GM21619 (cell line): ENCODE data around the gene RPUSD3.
"Not testable (repeated sequence)": the region's sequence is repeated elsewhere in the genome, so short reads cannot be mapped to it uniquely, and the experiment has no call there.

Source experiments
- ATAC-seq: cut with Tn5 transposase; IDR thresholded peaks from one replicate; pipeline ENCODE4 v1.9.1; 2021; ENCODE audit not compliant: unreplicated experiment

Gene RPUSD3, protein sequence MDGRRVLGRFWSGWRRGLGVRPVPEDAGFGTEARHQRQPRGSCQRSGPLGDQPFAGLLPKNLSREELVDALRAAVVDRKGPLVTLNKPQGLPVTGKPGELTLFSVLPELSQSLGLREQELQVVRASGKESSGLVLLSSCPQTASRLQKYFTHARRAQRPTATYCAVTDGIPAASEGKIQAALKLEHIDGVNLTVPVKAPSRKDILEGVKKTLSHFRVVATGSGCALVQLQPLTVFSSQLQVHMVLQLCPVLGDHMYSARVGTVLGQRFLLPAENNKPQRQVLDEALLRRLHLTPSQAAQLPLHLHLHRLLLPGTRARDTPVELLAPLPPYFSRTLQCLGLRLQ

DNA sequence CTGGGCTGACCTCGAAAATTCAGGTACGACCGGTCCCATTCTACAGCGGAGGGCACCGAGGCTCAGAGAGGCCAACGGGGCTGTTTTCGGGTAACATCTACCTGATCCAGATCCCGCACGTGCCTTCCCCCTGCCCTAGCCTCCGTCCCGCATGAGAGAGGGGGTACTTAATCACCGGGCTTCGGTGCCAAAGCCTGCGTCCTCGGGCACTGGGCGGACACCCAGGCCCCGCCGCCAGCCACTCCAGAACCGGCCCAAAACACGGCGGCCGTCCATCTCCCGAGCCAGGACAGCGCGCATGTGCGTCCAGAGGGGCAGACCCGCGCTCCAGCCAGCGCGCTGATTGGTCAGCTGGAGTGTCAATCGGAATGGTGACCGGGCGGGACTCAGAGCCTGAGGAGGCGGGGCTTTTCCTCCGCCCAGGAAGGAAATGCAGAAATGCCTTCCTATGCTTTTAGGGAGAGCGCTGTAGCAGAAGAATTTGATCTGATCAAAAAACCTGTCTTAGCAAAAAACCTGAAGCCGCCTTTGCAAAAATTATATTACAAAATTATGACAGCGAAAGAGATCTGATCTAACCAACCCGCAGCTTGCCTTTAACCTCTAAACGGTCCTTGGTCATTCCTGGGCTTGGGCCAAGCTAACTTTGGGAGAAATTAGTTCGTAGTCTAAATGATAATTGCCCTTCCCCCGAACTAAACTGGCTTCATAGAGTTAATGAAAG, at the start of gene RPUSD3:
Gene RPUSD3 (minus strand): TSS at position 294 of the 724 bp plus-strand sequence. CDS start 18 bp downstream, at position 276.
- ATAC-seq: peak; percentile 98

DNA sequence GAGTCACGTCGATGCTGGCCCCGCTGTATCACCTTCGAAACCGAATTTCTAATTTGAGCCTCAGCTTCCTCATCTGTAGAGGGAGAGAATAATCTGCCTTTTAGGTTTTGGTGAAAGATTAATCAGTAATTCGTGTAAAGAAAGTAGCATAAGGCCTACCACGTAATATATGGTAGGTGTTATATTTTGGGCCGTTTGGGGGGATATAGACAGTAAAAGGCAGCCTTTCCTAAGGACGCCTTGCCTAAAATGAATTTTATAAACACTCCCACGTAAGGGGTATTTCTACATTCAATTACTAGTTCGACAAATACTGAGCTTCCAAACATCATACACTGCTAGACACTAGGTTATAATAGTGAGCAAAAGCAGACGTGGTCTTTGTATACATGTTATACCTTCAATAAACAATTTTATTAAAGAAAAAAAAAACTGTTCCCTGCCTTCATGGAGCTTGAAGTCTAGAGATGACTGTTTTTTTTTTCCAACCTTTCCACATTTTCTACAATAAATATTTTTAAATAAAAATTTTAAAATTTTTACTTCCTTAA, 47.3 kb upstream of the RPUSD3 start:
- no peak for ATAC-seq

DNA sequence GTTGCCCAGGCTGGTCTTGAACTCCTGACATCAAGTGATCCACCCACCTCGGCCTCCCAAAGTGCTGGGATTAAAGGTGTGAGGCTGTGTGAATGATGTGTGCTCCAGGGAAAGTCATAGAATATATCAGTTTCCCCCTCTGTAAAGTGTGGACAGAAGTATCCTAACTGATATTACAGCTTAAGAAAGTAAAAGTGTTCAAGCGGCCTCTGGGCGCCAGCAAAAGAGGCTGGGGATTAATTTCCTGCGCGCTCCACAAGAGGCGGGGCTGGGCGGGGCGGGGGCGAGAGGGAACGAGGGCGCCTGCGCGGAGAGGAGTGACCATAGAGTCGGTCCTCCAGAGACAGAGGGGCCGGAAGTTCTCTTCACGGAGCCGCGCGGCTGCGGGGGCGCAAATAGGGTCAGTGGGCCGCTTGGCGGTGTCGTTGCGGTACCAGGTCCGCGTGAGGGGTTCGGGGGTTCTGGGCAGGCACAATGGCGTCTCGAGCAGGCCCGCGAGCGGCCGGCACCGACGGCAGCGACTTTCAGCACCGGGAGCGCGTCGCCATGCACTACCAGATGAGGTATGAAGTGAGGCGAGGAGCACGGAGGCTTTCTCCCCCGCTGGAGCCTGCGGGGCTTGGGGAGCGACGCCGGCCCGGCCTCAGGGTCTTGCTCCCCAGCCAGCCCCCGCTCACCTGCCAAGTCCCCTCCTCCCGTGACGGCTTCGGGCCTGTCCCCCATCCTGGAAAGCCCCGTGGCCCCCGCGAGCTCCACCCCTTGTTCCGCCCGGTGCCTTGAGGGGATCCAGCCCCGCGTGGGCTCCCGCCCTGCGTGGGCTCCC, 46.7 kb upstream of the RPUSD3 start, which contains the start of gene JAGN1:
Gene JAGN1 (plus strand): TSS at position 362 of the 823 bp plus-strand sequence. CDS start 113 bp downstream, at position 475.
- ATAC-seq: peak; percentile 76

DNA sequence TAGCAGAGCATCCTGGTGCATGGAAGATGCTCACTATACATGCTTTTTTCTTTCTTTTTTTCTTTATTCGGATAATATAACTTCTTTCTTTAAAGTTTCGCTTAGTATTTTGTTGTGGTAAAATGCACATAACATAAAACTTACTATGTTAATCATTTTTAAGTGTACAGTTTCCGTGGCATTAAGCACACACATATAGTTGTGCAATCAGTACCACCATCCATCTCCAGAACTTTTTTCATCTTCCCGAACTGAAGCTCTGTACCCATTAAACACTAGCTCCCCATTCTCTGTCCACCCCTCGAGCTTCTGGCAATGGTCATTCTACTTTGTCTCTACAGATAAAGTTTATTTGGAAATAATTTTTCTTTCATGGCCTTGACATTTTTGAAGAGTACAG, 45.6 kb upstream of the RPUSD3 start:
- no peak for ATAC-seq

- ATAC-seq: no peak
Measured at GRCh38 chr3:9888540-9888939, 44.7 kb upstream of the RPUSD3 start.

- ATAC-seq: no peak
Measured at GRCh38 chr3:9887480-9887879, 43.7 kb upstream of the RPUSD3 start.

DNA sequence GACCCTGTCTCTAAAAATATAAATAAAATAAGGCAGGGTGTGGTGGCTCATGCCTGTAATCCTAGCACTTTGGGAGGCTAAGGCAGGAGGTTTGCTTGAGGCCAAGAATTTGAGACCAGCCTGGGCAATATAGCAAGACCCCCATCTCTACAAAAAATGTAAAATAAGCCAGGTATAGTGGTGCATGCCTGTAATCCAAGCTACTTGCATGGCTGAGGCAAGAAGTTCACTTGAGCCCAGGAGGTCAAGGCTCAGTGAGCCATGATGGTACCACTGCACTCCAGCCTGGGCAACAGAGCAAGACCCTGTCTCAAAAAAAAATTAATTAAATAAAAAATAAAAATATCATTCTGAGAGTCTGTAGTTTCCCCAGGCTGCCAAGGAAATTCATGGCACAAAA, 42.5 kb upstream of the RPUSD3 start:
- ATAC-seq: no peak

DNA sequence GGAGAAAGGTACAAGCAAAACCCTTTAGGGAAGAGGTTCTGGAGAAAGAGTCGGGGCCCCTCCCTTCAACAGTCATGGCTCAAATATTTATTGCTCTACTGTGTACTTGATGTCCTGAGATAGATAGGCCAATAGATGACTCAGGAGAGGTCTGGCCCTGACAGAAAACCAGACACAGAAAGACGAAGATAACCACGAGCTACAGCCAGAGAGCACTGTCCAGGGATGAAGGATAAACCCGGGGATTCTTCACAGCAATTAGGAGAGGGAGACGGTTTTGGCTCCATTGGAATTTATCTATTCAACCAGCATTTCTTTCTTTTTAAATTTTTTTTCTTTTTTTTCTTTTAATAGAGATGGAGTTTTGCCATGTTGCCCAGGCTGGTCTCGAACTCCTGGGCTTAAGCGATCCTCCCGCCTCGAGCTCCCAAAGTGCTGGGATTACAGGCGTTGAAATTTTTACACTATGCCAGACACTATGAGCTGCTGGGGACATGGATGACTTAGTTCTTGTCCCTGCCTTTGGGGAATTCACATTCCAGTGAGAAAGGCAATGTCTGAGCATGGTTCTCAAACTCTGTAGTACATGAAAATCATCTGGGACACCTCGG, 40.9 kb upstream of the RPUSD3 start:
- no peak for ATAC-seq

DNA sequence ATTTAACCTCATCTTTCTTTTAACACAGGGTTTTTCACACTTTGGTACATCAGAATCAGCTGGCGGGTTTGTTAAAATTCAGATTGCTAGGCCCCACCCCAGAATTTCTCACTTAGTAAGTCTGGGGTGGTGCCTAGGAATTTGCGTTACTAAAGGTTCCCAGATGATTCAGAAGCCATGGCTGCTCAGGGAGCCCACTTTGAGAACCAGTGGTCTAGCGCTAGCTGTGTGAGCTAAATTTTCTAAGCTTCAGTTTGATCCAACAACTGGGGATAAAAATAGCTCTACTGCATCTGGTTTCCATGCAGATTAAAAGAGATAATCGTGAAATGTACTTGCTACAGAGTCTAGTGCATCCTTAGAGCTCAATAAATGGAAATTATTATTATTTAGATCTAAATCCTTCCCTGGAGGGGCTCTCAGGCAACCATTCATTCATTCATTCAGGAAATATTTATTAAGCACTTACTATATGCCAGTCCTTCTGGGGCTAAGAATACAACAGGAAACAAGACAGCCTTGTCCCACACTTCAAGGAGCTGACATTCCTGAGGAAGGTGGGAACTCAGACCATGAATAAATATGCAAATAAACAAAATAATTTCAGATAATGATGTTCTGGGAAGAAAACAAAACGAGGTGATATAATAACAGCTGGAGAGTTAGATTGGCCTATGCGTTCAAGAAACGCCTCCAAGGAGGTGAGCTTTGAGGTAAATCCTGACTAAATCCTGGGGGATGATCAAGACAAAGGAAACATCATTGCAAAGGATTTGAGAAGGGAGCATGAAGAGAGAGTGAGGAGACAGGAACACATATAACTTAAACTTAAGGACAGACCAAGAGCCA, 40.1 kb upstream of the RPUSD3 start:
- ATAC-seq: no peak

GRCh38 chr3:9881441-9881840, 37.6 kb upstream of the RPUSD3 start:
- no peak for ATAC-seq

GRCh38 chr3:9879830-9880549, 36.2 kb upstream of the RPUSD3 start, which contains the start of gene CIDEC:
Gene CIDEC (minus strand): TSS chr3:9880253. CDS start chr3:9878486, 1,767 bp downstream.
- no peak for ATAC-seq

DNA sequence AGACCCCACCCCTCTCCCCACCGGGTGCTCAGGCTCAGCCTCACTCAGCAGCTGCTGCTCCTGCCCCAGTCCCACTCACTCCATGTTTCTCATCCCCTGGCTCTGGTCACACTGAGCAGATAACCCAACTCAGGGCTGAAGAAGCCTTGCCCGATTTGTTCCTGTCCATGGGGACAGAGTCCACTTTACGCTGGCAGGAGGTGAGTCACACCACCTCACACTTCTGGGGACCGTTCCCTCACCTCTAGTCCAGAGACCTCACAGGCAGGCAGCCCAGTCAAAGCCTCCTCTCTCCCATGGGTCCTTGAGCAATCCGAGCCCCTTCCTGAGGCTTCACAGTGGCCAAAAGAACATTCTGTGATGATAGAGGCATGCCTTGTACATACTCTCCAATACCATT, 34.9 kb upstream of the RPUSD3 start:
- no peak for ATAC-seq

GRCh38 chr3:9876991-9877390, 33.2 kb upstream of the RPUSD3 start:
- no peak for ATAC-seq

DNA sequence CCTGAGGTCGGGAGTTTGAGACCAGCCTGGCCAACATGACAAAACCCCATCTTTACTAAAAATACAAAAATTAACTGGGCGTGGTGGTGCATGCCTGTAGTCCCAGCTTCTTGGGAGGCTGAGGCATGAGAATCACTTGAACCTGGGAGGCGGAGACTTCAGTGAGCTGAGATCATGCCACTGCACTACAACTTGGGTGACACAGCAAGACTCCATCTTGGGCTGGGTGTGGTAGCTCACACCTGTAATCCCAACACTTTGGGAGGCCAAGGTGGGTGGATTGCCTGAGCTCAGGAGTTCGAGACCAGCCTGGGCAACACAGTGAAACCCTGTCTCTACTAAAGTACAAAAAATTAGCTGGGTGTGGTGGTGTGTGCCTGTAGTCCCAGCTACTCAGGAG, 32.4 kb upstream of the RPUSD3 start:
- not testable (repeated sequence) for ATAC-seq

DNA sequence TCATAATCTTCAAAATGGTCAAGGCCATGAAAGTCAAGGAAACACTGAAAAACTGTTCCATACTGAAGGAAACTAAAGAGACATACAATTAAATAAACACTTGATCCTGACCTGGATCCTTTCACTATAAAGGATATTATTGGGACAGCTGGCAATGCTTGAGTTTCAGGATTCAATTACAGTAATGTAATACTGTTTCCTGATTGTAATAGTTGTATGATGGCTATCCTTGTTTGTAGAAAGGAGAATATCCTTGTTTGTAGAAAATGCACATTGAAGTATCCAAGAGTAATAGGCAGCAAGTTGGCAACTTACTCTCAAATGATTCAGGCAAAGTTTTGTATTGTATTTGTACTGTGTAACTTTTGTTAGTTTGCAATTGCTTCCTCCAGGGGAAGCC, 31.6 kb upstream of the RPUSD3 start:
- no peak for ATAC-seq

DNA sequence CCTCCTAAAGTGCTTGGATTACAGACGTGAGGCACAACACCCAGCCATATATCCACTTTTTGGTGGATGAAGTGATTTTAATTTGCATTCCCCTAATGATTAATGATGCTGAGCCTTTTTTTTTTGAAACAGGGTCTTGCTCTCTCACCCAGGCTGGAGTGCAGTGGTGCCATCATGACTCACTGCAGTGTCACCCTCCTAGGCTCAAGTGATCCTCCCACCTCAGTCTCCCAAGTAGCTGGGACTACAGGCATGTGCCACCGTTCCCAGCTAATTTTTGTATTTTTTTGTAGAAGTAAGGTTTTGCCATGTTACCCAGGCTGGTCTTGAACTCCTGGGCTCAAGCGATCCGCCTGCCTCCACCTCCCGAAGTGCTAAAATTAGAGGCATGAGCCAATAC, 28.3 kb upstream of the RPUSD3 start:
- not testable (repeated sequence) for ATAC-seq

GRCh38 chr3:9870978-9871377, 27.2 kb upstream of the RPUSD3 start:
- ATAC-seq: no peak

GRCh38 chr3:9869955-9870354, 26.1 kb upstream of the RPUSD3 start:
- no peak for ATAC-seq

DNA sequence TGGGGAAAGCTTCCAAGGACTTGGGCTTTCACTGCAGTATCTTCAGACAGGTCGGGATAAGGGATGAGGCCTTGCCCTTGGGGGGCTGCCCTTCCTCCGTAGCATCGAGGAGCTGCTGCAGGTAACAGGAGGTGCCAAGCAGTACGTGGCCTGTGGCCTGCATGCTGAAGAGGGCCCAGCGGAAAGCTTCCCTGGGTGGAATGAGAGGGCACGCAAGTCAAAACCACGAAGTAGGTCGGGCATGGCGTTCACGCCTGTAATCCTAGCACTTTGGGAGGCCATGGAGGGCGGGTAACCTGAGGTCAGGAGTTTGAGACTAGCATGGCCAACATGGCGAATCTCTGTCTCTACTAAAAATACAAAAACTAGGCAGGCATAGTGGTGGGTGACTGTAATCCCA, 23.3 kb upstream of the RPUSD3 start:
- no peak for ATAC-seq
